Keratinocyte (primary cell): ENCODE results near the gene FBXL17. TPM values are rescaled to one million over a fixed set of nuclear protein-coding genes. Genes with fewer than 3 reads are reported as not detected.

Experiments
- DNase-seq: peaks from one replicate; pipeline ENCODE4 v3.0.0-alpha.2; 2011; ENCODE audit warnings: low read depth, missing footprints, low spot score
- FAIRE-seq: peaks from 2 replicates; lab custom pipeline; 2011; peaks lifted over from hg19 to GRCh38; lab: Jason Lieb, UNC
- H2AFZ ChIP-seq: 2 replicates; pipeline ENCODE4 v1.6.0; 2012; ENCODE audit warnings: low read length, control low read depth, inconsistent platforms; ENCODE audit not compliant: control insufficient read depth
- H3K27ac ChIP-seq: 2 replicates; pipeline ENCODE4 v1.5.1; 2011; ENCODE audit warnings: low read length; ENCODE audit not compliant: control insufficient read depth, insufficient read depth
- H3K27me3 ChIP-seq: 3 replicates; pipeline ENCODE4 v1.6.0; 2011; ENCODE audit warnings: low read length; ENCODE audit not compliant: control insufficient read depth, insufficient read depth; ENCODE audit errors: extremely low read depth
- H3K36me3 ChIP-seq, 2 experiments: 2 replicates in 1 of 2; 3 replicates in 1 of 2; pipeline ENCODE4 v1.5.1; 2011; ENCODE audit warnings: low read length in 2 of 2, mild to moderate bottlenecking in 1 of 2; ENCODE audit not compliant: control insufficient read depth in 2 of 2, insufficient read depth in 2 of 2; ENCODE audit errors: extremely low read depth in 1 of 2
- H3K4me1 ChIP-seq: 3 replicates; pipeline ENCODE4 v1.5.1; 2011; ENCODE audit warnings: low read length; ENCODE audit not compliant: control insufficient read depth, insufficient read depth; ENCODE audit errors: extremely low read depth
- H3K4me2 ChIP-seq: 3 replicates; pipeline ENCODE4 v1.6.0; 2011; ENCODE audit warnings: low read depth, low read length; ENCODE audit not compliant: control insufficient read depth, insufficient read depth; ENCODE audit errors: extremely low read depth
- H3K4me3 ChIP-seq, 3 experiments: fragments of 200-600 bp in 1 of 3; sonication (generic) in 1 of 3; 2 replicates in 2 of 3; 3 replicates in 1 of 3; pipeline ENCODE4 v1.5.1; 2011 to 2016; ENCODE audit warnings: low read length in 3 of 3, mild to moderate bottlenecking in 3 of 3, control low read depth in 2 of 3, inconsistent platforms in 1 of 3, low read depth in 1 of 3, mixed read lengths in 1 of 3, mixed run types in 1 of 3, moderate library complexity in 1 of 3; ENCODE audit not compliant: control insufficient read depth in 2 of 3, insufficient read depth in 2 of 3; ENCODE audit errors: extremely low read depth in 1 of 3
- H3K79me2 ChIP-seq: 2 replicates; pipeline ENCODE4 v1.6.0; 2012; ENCODE audit warnings: low read length; ENCODE audit not compliant: control insufficient read depth, insufficient read depth
- H3K9ac ChIP-seq: 3 replicates; pipeline ENCODE4 v1.6.0; 2011; ENCODE audit warnings: low read length; ENCODE audit not compliant: control insufficient read depth, insufficient read depth; ENCODE audit errors: extremely low read depth
- H3K9me1 ChIP-seq: 3 replicates; pipeline ENCODE4 v1.6.0; 2011; ENCODE audit warnings: low read length; ENCODE audit not compliant: control insufficient read depth, insufficient read depth; ENCODE audit errors: extremely low read depth
- H3K9me3 ChIP-seq: 2 replicates; pipeline ENCODE4 v1.5.1; 2012; ENCODE audit warnings: low read depth, low read length; ENCODE audit not compliant: control insufficient read depth
- H4K20me1 ChIP-seq: 3 replicates; pipeline ENCODE4 v1.6.0; 2011; ENCODE audit warnings: low read length; ENCODE audit not compliant: control insufficient read depth, insufficient read depth; ENCODE audit errors: extremely low read depth
- EZH2 ChIP-seq: IDR thresholded peaks from one replicate; pipeline ENCODE4 v1.6.1; 2012; ENCODE audit warnings: inconsistent platforms, mild to moderate bottlenecking, low read length, moderate library complexity
- dilution Hi-C: fragments of 300-500 bp; cut with MboI; formaldehyde crosslinking; loops from one replicate; pipeline ENCODE4 v1.7.0; 2020; ENCODE audit warnings: low sequenced_read_pairs; ENCODE audit not compliant: extremely low pct_ligation_motif_present
- polyA plus RNA-seq, 5 experiments: library from polyadenylated mRNA; depleted of rRNA in 3 of 5; stranded (reverse) in 3 of 5; stranded (forward) in 1 of 5; unstranded in 1 of 5; fragments of >200 nt; gene quantifications; 1 replicate in 1 of 5; 2 replicates in 3 of 5; 3 replicates in 1 of 5; pipeline versions ENCODE4 v1.2.1 to v1.2.3, GENCODE V29; 2011 to 2012; ENCODE audit warnings: missing spikeins in 2 of 5, low read depth in 1 of 5, low replicate concordance in 1 of 5
- TF ChIP-seq, protein P1 (sequence below), 3 experiments: IDR thresholded peaks in 1 of 3; conservative IDR thresholded peaks in 1 of 3; optimal IDR thresholded peaks in 1 of 3; 2 replicates in 2 of 3; 3 replicates in 1 of 3; pipeline versions ENCODE3 to v1.5.1; 2011; ENCODE audit warnings: low read length in 3 of 3, mild to moderate bottlenecking in 3 of 3, moderate library complexity in 2 of 3, control low read depth in 1 of 3, inconsistent platforms in 1 of 3; ENCODE audit not compliant: insufficient read depth in 2 of 3; ENCODE audit errors: extremely low read depth in 1 of 3

FBXL17 gene
- polyA plus RNA-seq, 1 donor (not counting 4 experiments of a cell fraction or from before 2014, with no cell fraction given) = 5.7 TPM

DNA sequence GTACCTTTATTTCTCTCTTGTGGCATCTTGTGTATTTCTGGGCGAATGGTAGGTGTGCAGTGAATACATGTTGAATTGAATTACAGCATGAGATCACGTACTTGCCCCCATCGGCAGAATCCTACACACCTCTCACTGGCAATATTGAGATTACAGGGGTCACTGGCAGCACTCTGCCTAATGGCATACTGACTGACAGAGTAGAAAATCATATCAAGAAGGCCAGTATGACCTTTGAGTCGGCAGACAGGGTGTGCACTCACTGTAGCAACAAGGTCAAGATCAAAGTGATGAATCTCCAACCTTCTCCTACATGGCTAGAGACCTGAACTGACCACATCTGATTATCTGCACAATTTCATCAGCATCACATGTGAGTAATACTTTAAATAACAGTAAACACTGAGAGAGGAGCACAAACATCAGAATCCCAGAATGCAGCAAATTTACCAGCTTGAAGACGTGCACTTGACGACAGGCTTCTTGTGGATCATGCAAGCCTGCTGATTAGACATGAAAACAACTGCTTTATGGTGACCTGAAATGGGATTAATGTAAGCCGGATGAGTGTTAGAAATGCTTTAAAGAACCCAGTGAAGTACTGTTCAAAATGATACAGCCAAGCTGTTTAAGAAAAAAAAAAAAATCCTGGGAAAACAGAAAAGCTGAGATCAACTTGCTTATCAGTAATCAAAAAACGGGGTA, 444.1 kb downstream of the FBXL17 start:
- Histone ChIP-seq H3K4me3 (no peak overlapping the region), H3K4me1 (no peaks in the 10 kb centered on the region), H2AFZ (no peak overlapping the region), H3K9me3 (no peaks in the 10 kb centered on the region), H3K9ac (no peak overlapping the region), H3K36me3 (no peaks in the 10 kb centered on the region), H3K9me1 (no peaks in the 10 kb centered on the region), H3K27me3 (no peaks in the 10 kb centered on the region), H3K27ac (no peak overlapping the region), H3K4me2 (no peak overlapping the region), H4K20me1 (no peaks in the 10 kb centered on the region), H3K79me2 (no peaks in the 10 kb centered on the region)
- no peak for TF ChIP-seq EZH2
- TF ChIP-seq, protein P1, sequence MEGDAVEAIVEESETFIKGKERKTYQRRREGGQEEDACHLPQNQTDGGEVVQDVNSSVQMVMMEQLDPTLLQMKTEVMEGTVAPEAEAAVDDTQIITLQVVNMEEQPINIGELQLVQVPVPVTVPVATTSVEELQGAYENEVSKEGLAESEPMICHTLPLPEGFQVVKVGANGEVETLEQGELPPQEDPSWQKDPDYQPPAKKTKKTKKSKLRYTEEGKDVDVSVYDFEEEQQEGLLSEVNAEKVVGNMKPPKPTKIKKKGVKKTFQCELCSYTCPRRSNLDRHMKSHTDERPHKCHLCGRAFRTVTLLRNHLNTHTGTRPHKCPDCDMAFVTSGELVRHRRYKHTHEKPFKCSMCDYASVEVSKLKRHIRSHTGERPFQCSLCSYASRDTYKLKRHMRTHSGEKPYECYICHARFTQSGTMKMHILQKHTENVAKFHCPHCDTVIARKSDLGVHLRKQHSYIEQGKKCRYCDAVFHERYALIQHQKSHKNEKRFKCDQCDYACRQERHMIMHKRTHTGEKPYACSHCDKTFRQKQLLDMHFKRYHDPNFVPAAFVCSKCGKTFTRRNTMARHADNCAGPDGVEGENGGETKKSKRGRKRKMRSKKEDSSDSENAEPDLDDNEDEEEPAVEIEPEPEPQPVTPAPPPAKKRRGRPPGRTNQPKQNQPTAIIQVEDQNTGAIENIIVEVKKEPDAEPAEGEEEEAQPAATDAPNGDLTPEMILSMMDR (optimal IDR thresholded peaks at IDR 0.05 in 1 of 3, IDR thresholded peaks at IDR 0.05 in 1 of 3, conservative IDR thresholded peaks at IDR 0.05 in 1 of 3; ENCODE audit: extremely low read depth in 1 of 3, insufficient read depth in 2 of 3, low read length in 3 of 3) = no peak
- FAIRE-seq (no peak), DNase-seq (no peak)
- dilution Hi-C loops = no loop called here

DNA sequence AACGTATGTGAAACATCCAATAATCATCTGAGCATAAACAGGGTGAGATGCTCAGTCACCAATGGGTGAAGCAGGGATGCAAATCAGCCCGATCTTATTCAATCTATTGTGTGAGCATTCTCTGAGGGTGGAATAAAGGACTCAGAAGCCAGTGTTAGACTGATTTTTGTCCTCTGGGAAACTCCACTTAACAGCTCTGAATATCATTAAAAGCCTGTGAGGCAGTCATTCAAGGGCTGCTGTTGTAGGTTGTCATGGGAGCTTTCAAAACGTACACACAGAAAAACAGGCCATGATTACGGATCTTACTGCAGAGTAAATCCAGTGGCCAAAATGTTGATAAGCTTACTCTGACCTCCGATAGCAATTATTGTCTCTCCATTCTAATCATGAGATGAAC, 444.7 kb downstream of the FBXL17 start:
- Histone ChIP-seq H3K36me3 (no peaks in the 10 kb centered on the region), H3K4me2 (no peak overlapping the region), H3K27ac (no peak overlapping the region), H2AFZ (no peak overlapping the region), H3K4me3 (no peak overlapping the region), H4K20me1 (no peaks in the 10 kb centered on the region), H3K79me2 (no peaks in the 10 kb centered on the region), H3K9me3 (no peaks in the 10 kb centered on the region), H3K9me1 (no peaks in the 10 kb centered on the region), H3K27me3 (no peaks in the 10 kb centered on the region), H3K9ac (no peak overlapping the region), H3K4me1 (no peaks in the 10 kb centered on the region)
- TF ChIP-seq, protein P1 (optimal IDR thresholded peaks at IDR 0.05 in 1 of 3, IDR thresholded peaks at IDR 0.05 in 1 of 3, conservative IDR thresholded peaks at IDR 0.05 in 1 of 3; ENCODE audit: extremely low read depth in 1 of 3, insufficient read depth in 2 of 3, low read length in 3 of 3) = no peak
- TF ChIP-seq EZH2 = no peak
- FAIRE-seq (no peak), DNase-seq (no peak)
- dilution Hi-C loops = no loop called here
